Subcutaneous adipose tissue (tissue), 4 donors: ENCODE results near the gene PARD3. TPM values are rescaled to one million over a fixed set of nuclear protein-coding genes. Genes with fewer than 3 reads are reported as not detected.

ENCODE experiments used
- total RNA-seq, 4 donors: library from RNA; depleted of rRNA; stranded (reverse); fragments of >200 nt; gene quantifications; one replicate each; pipeline ENCODE4 v1.1.0, GENCODE V29; 2016
- TF ChIP-seq, protein P1 (sequence below): fragments of 450-650 bp; IDR thresholded peaks from one replicate; pipeline ENCODE4 v1.5.1; 2016; ENCODE audit warnings: low read depth, mild to moderate bottlenecking, control low read depth, antibody characterized with exemption, moderate library complexity

Gene PARD3
- total RNA-seq, 4 donors from 2014 or later = 39.4 to 70.3 (median 45.0) TPM

DNA sequence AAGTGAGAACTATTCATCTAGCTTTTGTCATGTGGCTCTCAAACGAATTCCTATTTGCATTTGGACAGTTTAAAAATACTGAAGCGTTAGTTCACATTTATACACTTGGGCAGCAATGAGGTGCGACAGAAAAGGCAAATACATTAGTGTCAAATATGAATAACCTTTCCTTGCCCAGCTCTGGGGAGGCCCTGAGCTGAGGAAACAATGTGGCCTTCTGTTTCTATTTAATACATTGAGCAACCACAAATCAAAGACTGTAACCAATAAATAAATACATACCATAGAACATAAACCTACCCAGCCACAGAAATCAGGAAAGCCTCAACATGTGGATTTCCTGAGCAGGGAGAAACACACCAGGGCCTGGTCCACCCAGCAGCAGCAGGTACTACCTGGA, 585.2 kb downstream of the PARD3 start:
- TF ChIP-seq, protein P1, sequence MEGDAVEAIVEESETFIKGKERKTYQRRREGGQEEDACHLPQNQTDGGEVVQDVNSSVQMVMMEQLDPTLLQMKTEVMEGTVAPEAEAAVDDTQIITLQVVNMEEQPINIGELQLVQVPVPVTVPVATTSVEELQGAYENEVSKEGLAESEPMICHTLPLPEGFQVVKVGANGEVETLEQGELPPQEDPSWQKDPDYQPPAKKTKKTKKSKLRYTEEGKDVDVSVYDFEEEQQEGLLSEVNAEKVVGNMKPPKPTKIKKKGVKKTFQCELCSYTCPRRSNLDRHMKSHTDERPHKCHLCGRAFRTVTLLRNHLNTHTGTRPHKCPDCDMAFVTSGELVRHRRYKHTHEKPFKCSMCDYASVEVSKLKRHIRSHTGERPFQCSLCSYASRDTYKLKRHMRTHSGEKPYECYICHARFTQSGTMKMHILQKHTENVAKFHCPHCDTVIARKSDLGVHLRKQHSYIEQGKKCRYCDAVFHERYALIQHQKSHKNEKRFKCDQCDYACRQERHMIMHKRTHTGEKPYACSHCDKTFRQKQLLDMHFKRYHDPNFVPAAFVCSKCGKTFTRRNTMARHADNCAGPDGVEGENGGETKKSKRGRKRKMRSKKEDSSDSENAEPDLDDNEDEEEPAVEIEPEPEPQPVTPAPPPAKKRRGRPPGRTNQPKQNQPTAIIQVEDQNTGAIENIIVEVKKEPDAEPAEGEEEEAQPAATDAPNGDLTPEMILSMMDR = no peak

DNA sequence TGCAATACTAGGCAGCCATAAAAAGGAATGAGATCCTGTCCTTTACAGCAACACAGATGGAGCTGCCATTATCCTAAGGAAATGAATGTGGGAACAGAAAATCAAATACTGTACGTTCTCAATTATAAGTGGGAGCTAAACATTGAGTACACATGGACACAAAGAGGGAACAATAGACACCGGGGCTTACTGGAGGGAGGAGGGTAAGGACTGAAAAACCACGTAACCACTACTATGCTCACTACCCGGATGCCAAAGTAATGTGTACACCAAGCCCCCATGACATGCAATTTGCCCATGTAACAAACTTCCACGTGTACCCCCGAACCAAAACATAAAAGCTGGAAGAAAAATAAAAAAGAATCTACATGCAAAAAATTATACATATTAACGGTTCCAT, 587.0 kb downstream of the PARD3 start:
- TF ChIP-seq, protein P1 = no peak

DNA sequence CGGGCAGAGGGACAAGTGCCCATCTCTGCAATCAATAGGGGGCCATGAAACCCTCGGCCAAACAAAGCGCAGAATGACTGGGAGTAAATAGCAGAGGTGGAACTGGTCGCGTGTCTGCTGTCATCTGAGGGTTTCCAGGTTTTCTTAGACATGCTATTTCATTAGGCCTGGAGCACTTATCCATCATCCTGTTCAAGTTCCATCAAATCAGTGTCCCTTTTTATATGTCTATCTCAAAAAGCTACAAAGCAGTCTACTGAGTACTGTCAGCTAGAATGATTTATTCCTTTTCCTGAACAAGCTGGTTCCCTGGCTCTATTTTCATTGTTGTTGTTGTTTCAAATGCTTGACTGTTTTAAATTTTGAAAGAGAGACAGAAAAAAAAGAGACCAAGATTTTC, 590.5 kb downstream of the PARD3 start:
- TF ChIP-seq, protein P1 = no peak

DNA sequence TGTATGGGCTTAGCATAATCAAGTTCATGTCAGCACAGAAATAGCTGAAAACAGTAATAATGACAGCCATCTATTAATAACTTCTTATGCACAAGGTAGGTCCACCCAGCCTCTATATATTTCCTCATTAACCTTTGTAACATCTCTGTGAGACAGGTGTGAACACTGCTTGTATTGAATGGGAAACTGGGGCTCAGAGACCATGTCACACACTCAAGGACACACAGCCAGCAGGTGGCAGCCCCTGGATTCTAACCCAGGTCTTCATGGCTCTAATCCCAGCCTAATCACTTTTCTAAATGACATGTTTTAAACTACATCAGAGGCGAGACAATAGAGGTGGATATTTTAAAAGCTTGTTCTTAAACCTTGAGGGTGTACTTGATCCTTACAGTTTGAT, 591.4 kb downstream of the PARD3 start:
- TF ChIP-seq, protein P1 = no peak

DNA sequence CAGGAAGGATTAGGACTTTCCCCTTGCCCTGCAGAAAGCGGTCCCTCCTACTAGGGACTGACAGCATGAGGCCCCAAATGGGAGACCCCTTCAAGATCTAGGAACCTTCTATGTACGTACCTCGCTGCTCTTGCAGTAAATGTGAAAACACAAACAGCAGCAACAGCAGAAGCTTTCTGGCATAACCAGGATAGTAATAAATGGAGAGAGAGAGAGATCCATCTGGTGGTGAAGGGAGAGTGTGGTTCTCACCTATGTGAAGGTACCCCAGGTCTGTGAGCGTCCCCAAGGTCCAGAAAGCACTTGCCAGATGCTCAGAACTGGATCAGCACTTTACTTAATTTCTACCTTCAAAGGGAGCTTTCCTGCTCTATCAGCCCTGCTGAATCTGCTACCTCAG, 592.7 kb downstream of the PARD3 start:
- TF ChIP-seq, protein P1 = no peak

DNA sequence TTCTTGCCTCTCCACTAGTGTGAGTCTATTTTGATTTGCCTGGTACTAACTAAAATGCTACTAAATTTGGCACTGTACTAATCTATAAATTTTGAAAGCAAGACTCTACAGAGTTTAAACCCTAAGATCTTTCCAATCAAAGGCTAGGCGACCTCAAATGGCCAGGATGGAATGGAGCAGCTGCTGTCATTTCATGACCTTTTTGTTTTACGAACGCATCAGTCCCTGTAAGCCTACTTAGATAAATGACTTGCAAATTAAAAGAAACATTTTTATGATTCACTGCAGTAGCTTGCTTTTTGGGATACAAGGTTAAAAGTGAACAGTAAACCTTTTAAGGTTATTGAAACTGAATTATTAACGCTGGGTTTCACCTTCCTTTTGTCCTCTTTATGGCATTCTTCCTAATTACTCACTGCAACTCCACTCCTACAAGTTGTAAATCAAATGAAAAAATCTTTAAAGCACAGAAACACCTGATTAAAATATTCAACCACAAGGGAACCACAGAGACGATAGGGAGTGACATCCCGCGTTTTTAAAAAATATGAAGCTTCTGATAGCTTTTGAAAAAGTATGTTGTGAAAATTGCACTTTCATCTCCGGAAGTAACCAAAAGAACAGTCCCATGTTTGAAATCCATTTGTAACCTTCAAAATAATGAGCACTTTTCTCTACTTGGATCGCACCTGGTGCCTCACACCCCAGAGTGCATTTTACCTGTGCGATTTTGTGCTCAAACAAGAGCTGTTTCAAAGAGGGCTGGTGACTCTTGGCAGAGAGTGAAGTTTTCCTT, 595.1 kb downstream of the PARD3 start:
- TF ChIP-seq, protein P1 = no peak

DNA sequence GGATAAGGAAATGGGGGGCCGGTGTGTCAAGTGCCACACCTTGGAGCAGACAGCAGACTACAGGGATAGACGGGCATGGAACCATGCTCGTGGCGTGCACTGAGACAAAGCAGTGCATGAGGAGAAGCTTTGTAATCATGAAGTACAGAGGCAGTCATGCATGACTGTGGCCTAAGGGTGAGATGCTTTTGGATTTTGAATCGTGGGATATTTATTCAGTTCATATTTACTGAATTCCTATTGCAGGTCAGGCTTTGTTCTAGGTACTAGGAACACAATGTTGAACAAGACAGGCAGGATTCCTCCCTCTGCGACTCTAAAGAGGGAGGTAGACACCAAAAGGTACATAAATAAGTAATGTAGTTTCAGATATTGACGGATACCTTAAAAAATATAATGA, 597.6 kb downstream of the PARD3 start:
- TF ChIP-seq, protein P1 = no peak
